H9 (cell line): ENCODE data around the gene ATAD3B. TPM values are rescaled to one million over a fixed set of nuclear protein-coding genes. Genes with fewer than 3 reads are reported as not detected.

Source experiments
- DNase-seq: peaks from one replicate; pipeline ENCODE4 v3.0.0-alpha.2; 2017
- H2AFZ ChIP-seq: one replicate; pipeline ENCODE4 v1.6.1; 2013; ENCODE audit warnings: mild to moderate bottlenecking, low read length, control low read depth, moderate library complexity
- H2AK5ac ChIP-seq: 2 replicates; pipeline ENCODE4 v1.6.1; 2013; ENCODE audit warnings: low read length, control low read depth, mixed read lengths; ENCODE audit not compliant: insufficient read length
- H2BK120ac ChIP-seq: one replicate; pipeline ENCODE4 v1.6.1; 2013; ENCODE audit warnings: low read depth, mild to moderate bottlenecking, low read length, control low read depth, inconsistent platforms; ENCODE audit not compliant: poor library complexity, severe bottlenecking
- H2BK12ac ChIP-seq: 2 replicates; pipeline ENCODE4 v1.6.1; 2013; ENCODE audit warnings: low read length, control low read depth, mixed read lengths, low read depth; ENCODE audit not compliant: insufficient read length
- H2BK15ac ChIP-seq: 2 replicates; pipeline ENCODE4 v1.6.1; 2013; ENCODE audit warnings: low read depth, low read length, control low read depth
- H2BK20ac ChIP-seq: one replicate; pipeline ENCODE4 v1.6.1; 2013; ENCODE audit warnings: low read depth, mild to moderate bottlenecking, low read length, control low read depth, inconsistent platforms; ENCODE audit not compliant: poor library complexity, severe bottlenecking
- H2BK5ac ChIP-seq: 2 replicates; pipeline ENCODE4 v1.6.1; 2013; ENCODE audit warnings: low read length, control low read depth, mixed read lengths; ENCODE audit not compliant: insufficient read length
- H3K14ac ChIP-seq: 2 replicates; pipeline ENCODE4 v1.6.1; 2013; ENCODE audit warnings: low read length, control low read depth; ENCODE audit not compliant: insufficient read depth
- H3K18ac ChIP-seq: 2 replicates; pipeline ENCODE4 v1.6.1; 2013; ENCODE audit warnings: low read depth, mild to moderate bottlenecking, mixed read lengths, low read length, control low read depth; ENCODE audit not compliant: insufficient read length
- H3K23ac ChIP-seq: 2 replicates; pipeline ENCODE4 v1.6.1; 2013; ENCODE audit warnings: low read length, control low read depth, mixed read lengths, low read depth; ENCODE audit not compliant: insufficient read length
- H3K23me2 ChIP-seq: 2 replicates; pipeline ENCODE4 v1.6.1; 2013; ENCODE audit warnings: low read depth, mild to moderate bottlenecking, mixed read lengths, low read length, control low read depth; ENCODE audit not compliant: insufficient read length, poor library complexity, severe bottlenecking
- H3K27ac ChIP-seq: 2 replicates; pipeline ENCODE4 v1.5.1; 2013; ENCODE audit warnings: low read length, control low read depth, mixed read lengths, low read depth; ENCODE audit not compliant: insufficient read length
- H3K27me3 ChIP-seq: 2 replicates; pipeline ENCODE4 v1.6.1; 2013; ENCODE audit warnings: low read length, control low read depth, inconsistent platforms; ENCODE audit not compliant: insufficient read depth
- H3K4ac ChIP-seq: 2 replicates; pipeline ENCODE4 v1.6.1; 2013; ENCODE audit warnings: low read depth, mild to moderate bottlenecking, control low read depth, inconsistent platforms, low read length, moderate library complexity
- H3K4me1 ChIP-seq: 2 replicates; pipeline ENCODE4 v1.6.1; 2013; ENCODE audit warnings: low read length, control low read depth, inconsistent platforms; ENCODE audit not compliant: insufficient read depth
- H3K4me2 ChIP-seq: 2 replicates; pipeline ENCODE4 v1.6.1; 2013; ENCODE audit warnings: low read length, control low read depth, mixed read lengths; ENCODE audit not compliant: insufficient read length, insufficient read depth
- H3K56ac ChIP-seq: 2 replicates; pipeline ENCODE4 v1.6.1; 2013; ENCODE audit warnings: low read depth, mild to moderate bottlenecking, mixed read lengths, low read length, control low read depth; ENCODE audit not compliant: insufficient read length
- H3K79me1 ChIP-seq: 2 replicates; pipeline ENCODE4 v1.6.1; 2013; ENCODE audit warnings: low read depth, mild to moderate bottlenecking, moderate library complexity, low read length, control low read depth, inconsistent platforms; ENCODE audit not compliant: insufficient read depth, poor library complexity, severe bottlenecking
- H3K79me2 ChIP-seq: 2 replicates; pipeline ENCODE4 v1.6.1; 2013; ENCODE audit warnings: low read length, control low read depth, inconsistent platforms; ENCODE audit not compliant: insufficient read depth
- H3K9ac ChIP-seq: 2 replicates; pipeline ENCODE4 v1.6.1; 2013; ENCODE audit warnings: low read length, control low read depth, mixed read lengths; ENCODE audit not compliant: insufficient read length; ENCODE audit errors: extremely low read depth
- H3K9me3 ChIP-seq: one replicate; pipeline ENCODE4 v1.6.1; 2013; ENCODE audit warnings: low read depth, low read length, inconsistent platforms; ENCODE audit not compliant: control insufficient read depth
- H3T11ph ChIP-seq: one replicate; pipeline ENCODE4 v1.6.1; 2013; ENCODE audit warnings: mild to moderate bottlenecking, low read length, control low read depth, inconsistent platforms
- H4K20me1 ChIP-seq: one replicate; pipeline ENCODE4 v1.6.1; 2013; ENCODE audit not compliant: control insufficient read depth, insufficient read length, insufficient read depth
- H4K5ac ChIP-seq: 2 replicates; pipeline ENCODE4 v1.6.1; 2013; ENCODE audit warnings: low read depth, mild to moderate bottlenecking, mixed read lengths, low read length, control low read depth; ENCODE audit not compliant: insufficient read length
- H4K8ac ChIP-seq: replicated peaks from 2 replicates; pipeline ENCODE4 v1.6.1; 2013; ENCODE audit warnings: low read length, control low read depth, mixed read lengths, low read depth; ENCODE audit not compliant: insufficient read length
- H4K91ac ChIP-seq: 2 replicates; pipeline ENCODE4 v1.6.1; 2013; ENCODE audit warnings: low read depth, mild to moderate bottlenecking, moderate library complexity, mixed read lengths, low read length, control low read depth; ENCODE audit not compliant: insufficient read length
- H3K27ac Mint-ChIP-seq, 3 experiments: 2 replicates in 2 of 3; 3 replicates in 1 of 3; pipeline ENCODE4 v1.8.0; 2020 to 2021; ENCODE audit warnings: mixed read lengths in 3 of 3, mild to moderate bottlenecking in 1 of 3, moderate library complexity in 1 of 3
- H3K27me3 Mint-ChIP-seq: 2 replicates; pipeline ENCODE4 v1.8.0; 2021; ENCODE audit warnings: low read depth, mild to moderate bottlenecking, moderate library complexity, mixed read lengths
- H3K36me3 Mint-ChIP-seq, 3 experiments: 2 replicates in 2 of 3; 3 replicates in 1 of 3; pipeline ENCODE4 v1.8.0; 2020 to 2021; ENCODE audit warnings: low read depth in 3 of 3, mixed read lengths in 3 of 3; ENCODE audit not compliant: insufficient read depth in 1 of 3
- H3K4me1 Mint-ChIP-seq, 2 experiments: 2 replicates each; pipeline ENCODE4 v1.8.0; 2020; ENCODE audit warnings: mixed read lengths in 2 of 2
- H3K4me3 Mint-ChIP-seq, 2 experiments: 2 replicates in 1 of 2; 3 replicates in 1 of 2; pipeline ENCODE4 v1.8.0; 2020 to 2021; ENCODE audit warnings: mild to moderate bottlenecking in 2 of 2, mixed read lengths in 2 of 2, moderate library complexity in 1 of 2
- H3K9me3 Mint-ChIP-seq, 2 experiments: 2 replicates in 1 of 2; 3 replicates in 1 of 2; pipeline ENCODE4 v1.8.0; 2020; ENCODE audit warnings: mild to moderate bottlenecking in 2 of 2, mixed read lengths in 2 of 2, moderate library complexity in 1 of 2
- CTCF ChIP-seq: fragments of 200-600 bp; sonication (generic); conservative IDR thresholded peaks from 3 replicates; pipeline ENCODE4 v1.8.0; 2021; ENCODE audit warnings: antibody characterized with exemption, mild to moderate bottlenecking
- WGBS: extraction: QIAGEN DNeasy Blood & Tissue Kit; methylation state at CpG from one replicate; pipeline ENCODE4 v1.1.7; 2013; ENCODE audit warnings: missing lambda C conversion rate, low lambda C conversion rate, mixed read lengths; ENCODE audit not compliant: insufficient read length; ENCODE audit errors: extremely low coverage; 5-methylcytosine and 5-hydroxymethylcytosine counted together
- total RNA-seq: library from RNA; stranded (reverse); gene quantifications from 2 replicates; pipeline ENCODE4 v1.2.1, GENCODE V29; 2021

Gene ATAD3B
- total RNA-seq, 1 experiment from 2014 or later, result 78.6 TPM

GRCh38 chr1:1435911-1436629, 35.5 kb upstream of the ATAD3B start:
- no peak overlapping the region for H2BK20ac ChIP-seq
- no peak overlapping the region for H2BK15ac ChIP-seq
- DNase-seq, result no peak
- no peaks in the 10 kb centered on the region for H3K27me3 ChIP-seq
- H2AK5ac ChIP-seq, result no peak overlapping the region
- no peak overlapping the region for H3K4ac ChIP-seq
- no peak for TF ChIP-seq CTCF
- no peak overlapping the region for H4K8ac ChIP-seq
- H3T11ph ChIP-seq, result no peak overlapping the region
- H3K9ac ChIP-seq, result peak overlapping the region; percentile 25
- Mint-ChIP-seq H3K36me3 (peaks cover 0 to 4% (median 3%) of the 10 kb centered on the region in 3 experiments; a peak in 4 of 7 replicates), H3K27me3 (no peaks in the 10 kb centered on the region), H3K4me3 (peak overlapping the region; percentile 78 to 87), H3K9me3 (no peaks in the 10 kb centered on the region), H3K27ac (no peak overlapping the region), H3K4me1 (peaks cover 26 to 37% of the 10 kb centered on the region in 2 experiments)
- H4K20me1 ChIP-seq, result no peaks in the 10 kb centered on the region
- H3K23ac ChIP-seq, result no peak overlapping the region
- peaks cover 2% of the 10 kb centered on the region; the same call in 1 of the 2 replicates for H3K4me1 ChIP-seq
- no peak overlapping the region for H4K5ac ChIP-seq
- no peak overlapping the region for H3K18ac ChIP-seq
- no peak overlapping the region for H3K27ac ChIP-seq
- no peak overlapping the region for H3K56ac ChIP-seq
- H3K9me3 ChIP-seq, result no peaks in the 10 kb centered on the region
- H2BK12ac ChIP-seq, result no peak overlapping the region
- no peak overlapping the region for H4K91ac ChIP-seq
- no peak overlapping the region for H2AFZ ChIP-seq
- H3K14ac ChIP-seq, result no peak overlapping the region
- H2BK120ac ChIP-seq, result no peak overlapping the region
- H3K4me2 ChIP-seq, result peak overlapping the region; percentile 45
- H2BK5ac ChIP-seq, result no peak overlapping the region
- no CpG with 5 or more reads among the region's 40 CpGs for WGBS
- peaks cover 2% of the 10 kb centered on the region; the same call in 1 of the 2 replicates for H3K79me2 ChIP-seq
- H3K23me2 ChIP-seq, result peaks cover 10% of the 10 kb centered on the region
- H3K79me1 ChIP-seq, result no peaks in the 10 kb centered on the region
